Cardiac muscle cell (in vitro differentiated cells and primary cell): ENCODE results near the gene GRHL3. TPM values are rescaled to one million over a fixed set of nuclear protein-coding genes. Genes with fewer than 3 reads are reported as not detected.
A peak's percentile ranks its signal among the peaks of the same experiment; 100 is the strongest.

Experiments used
- DNase-seq, 2 donors: peaks; one replicate each; pipeline versions ENCODE4 v3.0.0 to v3.0.0-alpha.2; 2010 to 2017; ENCODE audit warnings: low read depth in 1 of 2, low spot score in 1 of 2
- H3K27ac ChIP-seq: fragments of 200-600 bp; sonication (generic); 2 replicates; pipeline ENCODE4 v1.5.1; 2016
- H3K27me3 ChIP-seq: fragments of 200-600 bp; sonication (generic); 2 replicates; pipeline ENCODE4 v1.6.0; 2016; ENCODE audit warnings: control low read depth
- H3K36me3 ChIP-seq: fragments of 200-600 bp; sonication (generic); 2 replicates; pipeline ENCODE4 v1.5.1; 2016; ENCODE audit warnings: control low read depth
- H3K4me1 ChIP-seq: fragments of 200-600 bp; sonication (generic); 2 replicates; pipeline ENCODE4 v1.8.1; 2017; ENCODE audit warnings: low read depth, mild to moderate bottlenecking, mixed run types
- H3K4me3 ChIP-seq: fragments of 200-600 bp; sonication (generic); 2 replicates; pipeline ENCODE4 v1.5.1; 2016; ENCODE audit warnings: mild to moderate bottlenecking
- H3K9me3 ChIP-seq: fragments of 200-600 bp; sonication (generic); 2 replicates; pipeline ENCODE4 v1.5.1; 2017; ENCODE audit warnings: low read depth, mild to moderate bottlenecking, control low read depth
- polyA plus RNA-seq: library from polyadenylated mRNA; unstranded; fragments of >200 nt; fragmentation: Nextera tagmentation; extraction: Ambion mirVana; gene quantifications from 2 replicates; pipeline ENCODE4 v1.2.1, GENCODE V29; 2016
- total RNA-seq: library from RNA; depleted of rRNA; stranded (reverse); fragments of >200 nt; gene quantifications from 2 replicates; pipeline ENCODE4 v1.2.3, GENCODE V29; 2016
- TF ChIP-seq, protein P1 (sequence below): IDR thresholded peaks from 2 replicates; pipeline ENCODE4 v1.5.1; 2012; ENCODE audit warnings: low read depth, mild to moderate bottlenecking, low read length

The GRHL3 gene
- total and polyA plus RNA-seq, 2 experiments from 2014 or later = 0.54 TPM; not detected in 1

DNA sequence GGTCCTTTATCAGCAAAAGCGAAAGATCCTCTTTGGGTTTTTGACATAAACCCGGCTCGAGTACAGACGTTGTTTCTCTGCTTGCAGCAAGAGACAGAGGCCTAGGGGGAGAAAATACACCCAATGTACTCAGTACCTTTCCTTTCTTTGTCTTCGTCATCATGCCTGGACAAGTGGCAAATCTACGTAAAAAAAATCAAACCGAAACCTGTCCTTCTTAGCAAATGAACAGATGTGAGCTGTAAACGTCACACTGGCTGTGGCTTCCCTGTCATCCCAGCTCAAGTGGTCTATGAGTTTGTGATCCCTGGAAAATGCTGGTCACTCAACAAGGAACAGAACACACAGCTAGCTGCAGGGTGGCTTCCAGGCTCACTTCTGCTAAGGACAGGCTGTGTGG is 54.6 kb downstream of the GRHL3 start:
- H3K4me3 ChIP-seq = no peak overlapping the region
- no peaks in the 10 kb centered on the region for H3K27me3 ChIP-seq
- peaks cover 7% of the 10 kb centered on the region for H3K4me1 ChIP-seq
- no peak for DNase-seq
- TF ChIP-seq, protein P1, sequence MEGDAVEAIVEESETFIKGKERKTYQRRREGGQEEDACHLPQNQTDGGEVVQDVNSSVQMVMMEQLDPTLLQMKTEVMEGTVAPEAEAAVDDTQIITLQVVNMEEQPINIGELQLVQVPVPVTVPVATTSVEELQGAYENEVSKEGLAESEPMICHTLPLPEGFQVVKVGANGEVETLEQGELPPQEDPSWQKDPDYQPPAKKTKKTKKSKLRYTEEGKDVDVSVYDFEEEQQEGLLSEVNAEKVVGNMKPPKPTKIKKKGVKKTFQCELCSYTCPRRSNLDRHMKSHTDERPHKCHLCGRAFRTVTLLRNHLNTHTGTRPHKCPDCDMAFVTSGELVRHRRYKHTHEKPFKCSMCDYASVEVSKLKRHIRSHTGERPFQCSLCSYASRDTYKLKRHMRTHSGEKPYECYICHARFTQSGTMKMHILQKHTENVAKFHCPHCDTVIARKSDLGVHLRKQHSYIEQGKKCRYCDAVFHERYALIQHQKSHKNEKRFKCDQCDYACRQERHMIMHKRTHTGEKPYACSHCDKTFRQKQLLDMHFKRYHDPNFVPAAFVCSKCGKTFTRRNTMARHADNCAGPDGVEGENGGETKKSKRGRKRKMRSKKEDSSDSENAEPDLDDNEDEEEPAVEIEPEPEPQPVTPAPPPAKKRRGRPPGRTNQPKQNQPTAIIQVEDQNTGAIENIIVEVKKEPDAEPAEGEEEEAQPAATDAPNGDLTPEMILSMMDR = no peak
- no peaks in the 10 kb centered on the region for H3K9me3 ChIP-seq
- H3K36me3 ChIP-seq = no peaks in the 10 kb centered on the region
- peak overlapping the region; percentile 38 for H3K27ac ChIP-seq

DNA sequence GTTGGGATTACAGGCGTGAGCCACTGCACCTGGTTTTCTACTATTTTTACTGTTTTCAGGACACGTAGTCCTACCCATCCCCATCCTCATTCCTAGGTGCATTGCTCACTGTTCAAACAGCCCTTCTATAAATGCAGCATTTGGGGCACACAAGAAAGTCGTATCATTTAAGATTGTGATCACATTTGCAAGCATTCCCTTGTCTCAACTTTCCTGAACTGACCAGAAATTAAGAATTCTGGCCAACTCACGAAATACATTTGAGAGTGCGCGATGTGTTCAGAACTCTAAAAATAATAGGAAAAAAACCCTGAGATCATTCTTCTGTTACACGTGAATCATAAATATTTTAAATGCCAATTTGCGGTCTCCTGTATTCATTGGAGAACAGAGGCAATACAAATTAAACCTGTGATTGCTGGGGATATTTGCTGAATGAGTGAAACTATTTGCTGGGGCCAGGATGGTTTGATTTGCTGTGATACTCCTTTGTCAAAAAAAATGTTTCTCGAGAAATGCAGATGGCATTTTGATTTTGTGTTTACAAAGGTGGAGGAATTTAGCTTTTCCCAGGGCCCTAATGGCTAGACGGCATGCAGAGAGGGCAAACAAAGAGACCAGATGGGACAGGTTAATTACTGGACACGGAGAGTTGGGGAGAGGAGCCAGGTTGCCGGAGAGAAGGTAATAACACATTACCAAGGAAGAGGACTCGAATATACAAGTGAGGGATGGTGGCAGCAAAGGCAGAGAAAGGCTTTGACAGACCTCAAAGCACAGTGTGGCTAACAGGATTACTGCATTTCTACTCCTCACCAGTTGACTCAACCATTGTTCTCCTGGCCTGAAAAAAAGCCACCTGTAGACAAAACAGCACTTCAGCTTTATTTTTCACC is 56.0 kb downstream of the GRHL3 start:
- no peaks in the 10 kb centered on the region for H3K27me3 ChIP-seq
- no peak overlapping the region for H3K4me3 ChIP-seq
- no peak for DNase-seq
- H3K9me3 ChIP-seq = no peaks in the 10 kb centered on the region
- no peak overlapping the region for H3K27ac ChIP-seq
- H3K4me1 ChIP-seq = peaks cover 7% of the 10 kb centered on the region
- TF ChIP-seq, protein P1 = no peak
- H3K36me3 ChIP-seq = no peaks in the 10 kb centered on the region

DNA sequence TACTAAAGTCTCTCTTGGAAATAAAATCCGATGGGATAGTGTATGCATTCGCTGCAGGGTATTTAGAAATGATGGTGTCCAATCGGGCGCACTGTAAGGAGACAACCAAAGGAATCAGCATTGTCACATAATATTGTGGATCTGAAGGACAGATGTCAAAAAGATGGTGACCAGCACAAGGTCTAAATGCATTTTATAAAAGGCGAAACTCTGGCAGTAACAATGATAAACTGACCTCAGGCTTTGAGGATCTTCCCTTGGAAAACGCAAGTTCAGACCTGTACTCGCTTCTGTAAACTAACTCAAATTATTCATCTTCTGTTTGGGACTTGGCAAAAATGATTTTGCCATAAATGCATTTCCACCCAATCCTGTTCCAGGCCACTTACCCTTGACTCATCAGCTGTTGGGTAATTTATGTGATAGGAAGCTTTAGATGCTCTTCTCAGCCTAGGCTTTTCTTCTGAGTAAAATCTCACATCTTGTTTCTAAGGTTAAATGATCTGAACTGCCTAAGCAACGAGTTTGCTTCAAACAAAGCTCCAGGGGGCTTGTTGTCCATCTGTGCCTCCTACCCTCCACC is 60.7 kb downstream of the GRHL3 start:
- Histone ChIP-seq H3K27me3 (no peaks in the 10 kb centered on the region), H3K4me3 (no peak overlapping the region), H3K27ac (no peak overlapping the region), H3K4me1 (peaks cover 4% of the 10 kb centered on the region), H3K36me3 (no peaks in the 10 kb centered on the region), H3K9me3 (no peaks in the 10 kb centered on the region)
- TF ChIP-seq, protein P1 = no peak
- DNase-seq = peak in 1 of 2 donors; percentile 56

DNA sequence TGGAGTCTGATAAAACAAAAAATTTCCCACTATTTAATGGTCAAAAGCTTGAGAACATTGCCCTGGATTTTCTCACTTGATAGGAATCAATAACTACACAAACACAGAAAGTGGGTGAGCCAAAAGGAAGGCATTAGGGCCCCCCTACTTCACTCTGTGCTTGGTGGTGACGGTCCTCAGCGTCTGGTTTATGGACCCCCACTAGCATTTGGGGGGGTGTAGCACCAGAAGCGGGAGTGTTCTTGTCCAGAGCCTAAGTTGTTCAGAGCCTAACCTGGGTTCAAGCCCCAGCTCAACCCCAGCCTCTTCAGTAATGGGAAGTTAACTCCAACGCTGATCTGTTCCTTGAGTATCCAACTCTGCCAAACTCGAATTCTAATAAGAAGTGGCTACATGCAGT is 61.4 kb downstream of the GRHL3 start:
- Histone ChIP-seq H3K4me1 (peaks cover 4% of the 10 kb centered on the region), H3K9me3 (no peaks in the 10 kb centered on the region), H3K27me3 (no peaks in the 10 kb centered on the region), H3K27ac (no peak overlapping the region), H3K4me3 (no peak overlapping the region), H3K36me3 (no peaks in the 10 kb centered on the region)
- DNase-seq = no peak
- TF ChIP-seq, protein P1 = no peak

DNA sequence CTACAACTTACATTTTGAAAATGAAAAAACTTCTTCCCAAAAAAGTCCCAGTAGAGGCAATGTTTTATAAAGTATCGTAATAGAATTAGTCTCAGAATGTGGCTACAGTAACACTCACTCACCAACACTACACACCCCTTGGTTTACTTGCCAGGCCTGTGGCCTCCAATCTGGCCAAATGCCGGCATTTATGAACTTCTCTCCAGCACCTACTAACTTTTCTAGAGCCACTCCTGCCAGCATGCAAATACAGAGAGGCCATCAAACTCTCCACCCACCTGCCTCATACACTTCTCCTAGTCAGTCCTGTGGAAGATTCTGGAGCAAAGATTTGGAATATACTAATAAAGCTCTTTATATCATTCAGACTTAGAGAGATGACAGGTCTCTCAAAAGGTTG is 62.1 kb downstream of the GRHL3 start:
- TF ChIP-seq, protein P1 = no peak
- no peaks in the 10 kb centered on the region for H3K36me3 ChIP-seq
- H3K27ac ChIP-seq = no peak overlapping the region
- no peak overlapping the region for H3K4me3 ChIP-seq
- DNase-seq = no peak
- no peaks in the 10 kb centered on the region for H3K9me3 ChIP-seq
- peaks cover 4% of the 10 kb centered on the region for H3K4me1 ChIP-seq
- no peaks in the 10 kb centered on the region for H3K27me3 ChIP-seq
